ENCODE results near the gene RHBDL2.
"Not testable (repeated sequence)": the region's sequence is repeated elsewhere in the genome, so short reads cannot be mapped to it uniquely, and the experiment has no call there.

RHBDL2 gene

GRCh38 chr1:38873027-38873969 lies 68.3 kb downstream of the RHBDL2 start, which contains the start of gene MYCBP:
Gene MYCBP, minus strand, starts transcription at chr1:38873348. Its CDS starts 43 bp downstream, at chr1:38873305.
- peak; percentile 97 to 98 for DNase-seq

DNA sequence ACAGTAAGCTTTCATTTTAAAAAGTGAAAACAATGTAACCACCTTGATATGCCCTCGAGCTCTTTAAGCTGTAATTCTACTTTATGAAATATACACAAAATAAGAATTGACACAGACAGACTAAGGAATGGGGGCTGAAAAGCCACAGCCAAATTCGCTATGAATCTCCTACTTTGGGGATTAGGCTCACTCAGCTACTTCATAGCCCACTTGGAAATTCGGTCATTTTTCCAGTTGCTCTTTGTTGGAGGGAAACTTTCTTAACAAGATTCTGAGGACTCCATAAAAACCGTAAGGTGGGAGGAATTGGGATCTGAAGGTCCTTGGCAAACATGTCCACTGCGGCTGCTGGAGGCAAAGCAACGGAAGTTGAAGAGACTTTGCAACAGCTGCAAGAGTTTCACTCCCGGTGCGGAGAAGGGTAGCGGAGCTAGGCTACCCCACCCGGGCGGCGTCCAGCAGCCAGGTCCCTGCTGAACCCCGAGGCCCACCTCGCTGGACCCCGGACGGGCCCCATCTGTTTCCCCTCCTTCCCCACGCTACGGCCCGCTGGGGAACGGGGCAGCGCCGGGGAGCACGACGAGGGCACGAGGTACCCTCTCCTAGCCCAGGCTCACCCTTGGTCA lies 69.1 kb downstream of the RHBDL2 start:
- DNase-seq, result peak in 1 of 2 experiments; percentile 58

- DNase-seq, result no peak
These were observed 70.6 kb downstream of the RHBDL2 start for GRCh38 chr1:38870996-38871395.

- no peak for DNase-seq
These were observed 74.4 kb downstream of the RHBDL2 start for GRCh38 chr1:38867208-38867607.

DNA sequence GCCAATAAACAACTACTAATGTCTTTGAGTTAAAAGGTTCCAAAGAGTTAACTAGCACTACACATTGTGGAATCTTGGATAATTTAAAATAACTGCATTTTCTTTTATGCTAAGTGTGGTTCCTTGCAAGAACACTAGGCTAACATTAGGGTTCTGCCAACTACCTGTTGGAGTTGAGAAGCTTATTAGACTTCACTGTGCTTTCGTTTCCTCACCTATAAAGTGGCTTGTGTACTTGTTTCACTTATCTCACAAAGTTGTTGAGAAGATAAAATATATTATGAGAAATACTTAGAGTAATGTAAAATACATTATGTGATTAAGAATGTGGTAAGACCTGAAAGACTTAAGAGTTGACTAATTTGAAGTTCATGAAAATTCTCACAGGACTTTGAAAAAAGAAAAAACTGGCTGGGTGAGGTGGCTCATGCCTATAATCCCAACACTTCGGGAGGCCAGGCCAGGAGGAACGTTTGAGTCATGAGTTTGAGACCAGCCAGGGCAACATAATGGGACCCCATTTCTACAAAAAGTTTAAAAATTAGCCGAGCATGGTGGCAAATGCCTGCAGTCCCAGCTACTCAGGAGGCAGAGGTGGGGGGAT lies 76.4 kb downstream of the RHBDL2 start:
- DNase-seq, result no peak

GRCh38 chr1:38860454-38860795 lies 81.2 kb downstream of the RHBDL2 start:
- DNase-seq, result no peak

DNA sequence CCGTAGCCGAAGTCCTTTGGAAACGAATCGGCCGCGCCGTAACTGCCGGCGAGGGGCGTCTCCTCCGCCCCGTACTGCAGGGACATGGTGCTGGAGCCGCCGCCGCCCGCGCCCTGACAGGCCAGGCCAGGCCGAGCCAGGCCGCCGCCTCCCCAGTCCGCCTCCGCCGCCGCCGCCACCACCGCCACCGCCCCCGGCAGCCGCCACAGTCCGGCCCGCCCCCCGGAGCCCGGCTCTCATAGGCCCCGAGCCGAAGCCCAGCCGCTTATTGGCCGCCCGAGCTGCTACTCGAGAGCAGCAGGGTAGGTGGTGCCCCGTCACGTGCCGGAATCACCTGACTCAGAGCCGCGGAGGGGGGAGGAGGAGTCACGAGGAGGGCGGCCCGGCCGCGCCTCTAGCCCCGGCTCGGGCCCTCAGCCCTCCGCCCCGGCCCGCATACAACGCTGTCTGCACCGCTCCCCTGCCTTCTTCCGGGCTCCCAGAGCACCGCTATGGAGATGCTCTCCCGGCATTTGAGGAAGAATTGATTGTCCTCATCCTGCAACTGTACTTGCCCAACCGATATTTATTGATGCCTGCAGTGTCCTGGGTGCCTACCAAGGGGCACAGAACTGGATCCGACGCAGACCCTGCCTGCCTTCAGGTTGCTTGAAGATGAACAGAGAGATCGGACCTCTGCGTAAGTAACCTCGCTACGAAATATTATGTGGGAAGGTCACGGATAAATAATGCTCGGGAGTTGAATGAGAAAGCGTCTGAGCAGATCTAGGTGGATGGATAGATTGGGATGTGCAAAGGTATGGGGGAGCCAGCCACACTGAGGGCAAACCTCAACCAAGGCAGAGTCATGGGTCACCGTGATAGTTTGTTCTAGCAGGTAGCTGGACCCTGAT lies 81.8 kb downstream of the RHBDL2 start, which contains the start of gene RRAGC:
TSS of gene RRAGC (minus strand) at position 212 of the 893 bp plus-strand sequence. CDS start at position 86, 126 bp downstream.
- DNase-seq, result peak; percentile 98

- peak; percentile 74 to 79 for DNase-seq
These were observed 82.6 kb downstream of the RHBDL2 start for GRCh38 chr1:38858833-38859560.

DNA sequence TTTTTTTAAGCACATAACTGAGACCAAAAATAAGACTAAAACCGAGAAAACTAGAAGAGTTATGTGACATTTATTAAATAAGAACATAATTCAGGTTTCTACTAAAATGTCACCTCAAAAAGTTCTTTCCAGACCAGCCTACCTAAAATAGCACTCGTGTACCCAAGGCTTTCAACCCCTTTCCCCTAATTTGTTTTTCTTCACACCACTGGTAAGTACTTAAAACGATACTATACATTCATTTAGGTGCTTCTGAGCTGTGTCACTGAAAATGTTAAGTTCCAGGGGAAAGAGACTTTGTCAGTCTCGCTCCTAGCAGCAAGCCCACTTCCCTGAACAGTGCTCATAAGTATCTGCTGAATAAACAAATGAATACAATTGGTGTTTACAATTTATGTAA lies 88.8 kb downstream of the RHBDL2 start:
- no peak for DNase-seq

GRCh38 chr1:38848071-38848470 lies 93.6 kb downstream of the RHBDL2 start:
- DNase-seq, result no peak

DNA sequence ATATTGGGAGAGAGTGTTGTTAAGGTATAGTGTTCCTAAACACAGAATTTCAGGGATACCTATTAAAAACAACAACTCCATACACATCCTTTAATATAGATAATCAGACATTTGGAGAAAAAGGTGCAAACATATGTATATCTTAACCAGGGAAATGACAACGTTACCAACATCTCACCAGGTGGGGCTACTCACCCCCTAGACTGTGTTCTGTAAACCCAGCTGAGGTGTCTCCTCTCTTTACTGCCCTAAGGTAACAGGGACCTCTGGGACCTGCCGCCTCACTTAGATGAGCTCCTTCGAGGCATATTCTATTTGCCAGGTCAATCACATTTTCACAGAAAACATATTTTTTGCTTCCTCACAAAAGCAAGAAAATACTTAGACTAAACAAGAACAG lies 95.4 kb downstream of the RHBDL2 start:
- DNase-seq, result no peak

DNA sequence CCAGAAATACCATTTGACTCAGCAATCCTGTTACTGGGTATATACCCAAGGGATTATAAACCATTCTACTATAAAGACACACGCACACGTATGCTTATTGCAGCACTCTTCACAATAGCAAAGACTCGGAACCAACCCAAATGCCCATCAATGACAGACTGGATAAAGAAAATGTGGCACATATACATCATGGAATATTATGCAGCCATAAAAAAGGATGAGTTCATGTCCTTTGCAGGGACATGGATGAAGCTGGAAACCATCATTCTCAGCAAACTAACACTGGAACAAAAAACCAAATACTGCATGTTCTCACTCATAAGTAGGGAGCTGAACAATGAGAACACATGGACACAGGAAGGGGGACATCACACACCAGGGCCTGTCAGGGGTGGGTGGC lies 96.5 kb downstream of the RHBDL2 start:
- not testable (repeated sequence) for DNase-seq

DNA sequence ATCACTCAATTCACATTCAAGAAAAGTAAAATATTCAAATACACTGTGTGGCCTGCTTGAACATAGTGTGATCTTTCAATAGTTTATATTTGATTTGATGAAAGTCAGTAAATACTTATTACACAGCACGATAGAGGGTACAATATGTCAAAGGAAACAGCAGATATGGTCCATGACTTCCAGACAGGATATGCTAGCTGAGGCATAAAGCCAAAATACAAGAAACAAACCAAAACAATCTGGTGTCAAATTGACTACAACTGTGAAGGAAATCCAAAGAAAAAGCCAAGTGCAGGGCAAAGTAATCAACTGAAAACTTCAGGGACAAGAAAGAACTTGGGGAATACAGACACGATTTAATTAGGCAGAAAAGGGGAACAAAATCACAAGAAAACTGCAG lies 101.3 kb downstream of the RHBDL2 start:
- no peak for DNase-seq

DNA sequence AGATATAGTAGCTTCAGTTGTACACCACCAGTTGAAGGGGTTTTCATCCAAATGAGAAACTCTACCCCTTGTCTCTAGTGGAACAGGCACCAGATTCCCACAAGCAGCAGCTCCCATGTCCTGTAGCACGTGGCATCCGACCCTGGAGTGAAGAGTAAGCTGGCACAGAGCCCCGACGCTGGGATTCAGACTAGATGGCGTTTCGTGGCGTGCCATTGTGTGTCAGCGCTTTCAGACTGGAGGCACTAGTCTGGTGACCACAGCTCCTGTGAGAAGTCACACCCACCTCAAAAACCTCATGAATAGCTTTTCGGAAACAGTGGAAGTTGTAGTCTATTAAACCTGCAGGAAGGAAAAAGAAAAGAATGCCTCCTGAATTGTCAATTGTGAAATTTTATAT lies 102.3 kb downstream of the RHBDL2 start:
- no peak for DNase-seq

- DNase-seq, result not testable (repeated sequence)
These were observed 105.3 kb downstream of the RHBDL2 start for GRCh38 chr1:38836316-38836715.
